Measurements from ENCODE around the gene NTNG1. TPM values are rescaled to one million over a fixed set of nuclear protein-coding genes. Genes with fewer than 3 reads are reported as not detected.

NTNG1 gene
- total RNA-seq, 4 donors from 2014 or later, result 0.20 to 3.0 (median 1.0) TPM

DNA sequence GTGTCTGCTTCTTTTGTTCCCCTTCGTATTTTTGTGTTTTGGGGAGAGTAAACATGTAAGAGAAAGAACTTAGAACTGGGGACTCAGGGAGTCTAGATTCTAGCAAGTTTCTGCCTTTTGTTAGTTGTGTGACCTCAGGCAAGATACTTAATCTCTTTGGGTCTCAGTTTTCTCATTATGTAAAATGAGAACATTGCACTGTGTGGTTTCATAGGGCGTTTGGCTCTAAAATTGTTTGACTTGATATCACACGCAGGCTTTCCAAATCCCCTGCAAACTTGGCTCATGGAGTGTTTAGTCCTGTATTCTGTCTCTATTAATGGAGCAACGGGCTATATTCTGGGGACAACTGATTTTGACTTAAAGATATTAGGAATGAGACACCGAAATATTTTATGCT, 57.7 kb downstream of the NTNG1 start:
- Histone ChIP-seq H3K4me3 (no peak overlapping the region), H3K9me3 (peaks cover 0 to 14% (median 0%) of the 10 kb centered on the region in 3 donors), H3K27ac (no peak overlapping the region), H3K27me3 (no peaks in the 10 kb centered on the region), H3K4me1 (peaks cover 0 to 7% (median 0%) of the 10 kb centered on the region in 3 donors), H3K36me3 (no peaks in the 10 kb centered on the region)
- ATAC-seq, result no peak
- TF ChIP-seq, protein P1, sequence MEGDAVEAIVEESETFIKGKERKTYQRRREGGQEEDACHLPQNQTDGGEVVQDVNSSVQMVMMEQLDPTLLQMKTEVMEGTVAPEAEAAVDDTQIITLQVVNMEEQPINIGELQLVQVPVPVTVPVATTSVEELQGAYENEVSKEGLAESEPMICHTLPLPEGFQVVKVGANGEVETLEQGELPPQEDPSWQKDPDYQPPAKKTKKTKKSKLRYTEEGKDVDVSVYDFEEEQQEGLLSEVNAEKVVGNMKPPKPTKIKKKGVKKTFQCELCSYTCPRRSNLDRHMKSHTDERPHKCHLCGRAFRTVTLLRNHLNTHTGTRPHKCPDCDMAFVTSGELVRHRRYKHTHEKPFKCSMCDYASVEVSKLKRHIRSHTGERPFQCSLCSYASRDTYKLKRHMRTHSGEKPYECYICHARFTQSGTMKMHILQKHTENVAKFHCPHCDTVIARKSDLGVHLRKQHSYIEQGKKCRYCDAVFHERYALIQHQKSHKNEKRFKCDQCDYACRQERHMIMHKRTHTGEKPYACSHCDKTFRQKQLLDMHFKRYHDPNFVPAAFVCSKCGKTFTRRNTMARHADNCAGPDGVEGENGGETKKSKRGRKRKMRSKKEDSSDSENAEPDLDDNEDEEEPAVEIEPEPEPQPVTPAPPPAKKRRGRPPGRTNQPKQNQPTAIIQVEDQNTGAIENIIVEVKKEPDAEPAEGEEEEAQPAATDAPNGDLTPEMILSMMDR (IDR thresholded peaks at IDR 0.05), result no peak
- WGBS, 2 donors (ENCODE audit: low coverage in 1 of 2), result 11 to 25% methylated on average over 5 of the region's 5 CpGs

DNA sequence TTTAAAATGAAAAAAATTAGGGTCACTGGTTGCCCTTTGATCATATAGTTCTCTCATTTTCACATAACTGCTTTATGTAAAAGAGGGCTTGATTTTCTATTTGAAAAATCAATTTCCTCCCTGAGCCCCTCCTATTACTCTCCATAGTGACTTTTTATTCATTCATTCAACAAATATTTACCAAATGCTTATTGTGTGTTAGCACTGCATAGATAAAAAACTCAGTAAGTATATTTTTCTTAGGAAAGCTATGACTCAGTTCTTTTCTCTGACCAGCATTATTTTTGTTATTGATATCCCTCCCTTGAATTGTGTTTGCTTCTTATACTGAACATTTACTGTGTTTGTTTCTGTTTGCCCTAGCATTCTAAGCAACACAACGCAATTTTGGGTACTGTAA, 59.8 kb downstream of the NTNG1 start:
- Histone ChIP-seq H3K4me3 (no peak overlapping the region), H3K4me1 (peaks cover 0 to 7% (median 0%) of the 10 kb centered on the region in 3 donors), H3K36me3 (no peaks in the 10 kb centered on the region), H3K27me3 (no peaks in the 10 kb centered on the region), H3K27ac (no peak overlapping the region), H3K9me3 (peaks cover 0 to 14% (median 0%) of the 10 kb centered on the region in 3 donors)
- 93 to 94% methylated on average over 1 of the region's 1 CpG for WGBS, 2 donors (ENCODE audit: low coverage in 1 of 2)
- TF ChIP-seq POLR2A (IDR thresholded peaks at IDR 0.05) (no peak), POLR2AphosphoS5 (IDR thresholded peaks at IDR 0.05) (no peak), EP300 (IDR thresholded peaks at IDR 0.05) (no peak)
- TF ChIP-seq, protein P1 (IDR thresholded peaks at IDR 0.05), result no peak
- ATAC-seq, result no peak

DNA sequence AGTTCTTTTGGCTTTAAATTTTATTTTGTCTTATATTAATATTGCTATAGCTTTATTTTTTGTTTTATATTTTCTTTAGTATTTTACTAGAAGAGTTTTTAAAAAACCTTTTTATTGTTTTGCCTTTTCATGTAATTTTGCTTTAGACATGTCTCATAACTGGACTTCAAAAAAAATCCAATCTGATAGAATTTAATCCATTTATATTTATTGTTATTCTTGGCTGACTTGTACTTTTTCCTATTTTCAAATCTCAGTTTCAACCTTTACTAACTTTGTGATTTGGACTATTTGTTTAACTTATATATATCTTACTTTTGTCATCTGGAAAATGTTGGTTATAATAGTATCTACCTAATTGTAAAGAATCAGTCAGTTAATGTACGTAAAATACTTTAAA, 61.2 kb downstream of the NTNG1 start:
- Histone ChIP-seq H3K27ac (no peak overlapping the region), H3K36me3 (no peaks in the 10 kb centered on the region), H3K4me1 (peaks cover 0 to 7% (median 0%) of the 10 kb centered on the region in 3 donors), H3K4me3 (no peak overlapping the region), H3K9me3 (peaks cover 0 to 14% (median 0%) of the 10 kb centered on the region in 3 donors), H3K27me3 (no peaks in the 10 kb centered on the region)
- TF ChIP-seq POLR2AphosphoS5 (IDR thresholded peaks at IDR 0.05), result no peak
- no peak for TF ChIP-seq POLR2A (IDR thresholded peaks at IDR 0.05)
- TF ChIP-seq, protein P1 (IDR thresholded peaks at IDR 0.05), result no peak
- no peak for TF ChIP-seq EP300 (IDR thresholded peaks at IDR 0.05)
- no peak for ATAC-seq
- WGBS, 2 donors (ENCODE audit: low coverage in 1 of 2), result 93 to 100% methylated on average over 1 of the region's 1 CpG

DNA sequence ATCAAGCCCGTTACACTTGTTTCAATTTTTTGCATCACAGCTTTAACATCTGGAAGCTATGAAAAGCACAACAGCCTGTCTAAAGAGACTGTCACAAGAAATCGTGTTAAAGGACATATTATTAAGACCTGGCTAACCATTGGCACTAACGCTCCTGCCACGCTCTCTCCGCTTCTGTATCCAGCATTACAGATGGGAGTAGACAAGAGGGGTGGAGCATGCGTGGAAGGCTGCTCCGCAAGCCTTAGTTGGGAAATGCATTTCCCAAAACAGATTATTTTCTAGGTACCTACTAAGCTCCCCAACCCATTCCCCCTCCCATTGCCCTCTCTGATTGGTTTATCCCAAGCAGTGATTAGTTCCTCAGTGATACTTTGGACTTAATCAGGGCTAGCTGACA, 72.4 kb downstream of the NTNG1 start:
- H3K4me1 ChIP-seq, result no peaks in the 10 kb centered on the region
- no peaks in the 10 kb centered on the region for H3K36me3 ChIP-seq
- H3K27me3 ChIP-seq, result no peaks in the 10 kb centered on the region
- H3K9me3 ChIP-seq, result peaks cover 0 to 6% (median 0%) of the 10 kb centered on the region in 3 donors
- no peak overlapping the region for H3K27ac ChIP-seq
- 84 to 86% methylated on average over 7 of the region's 7 CpGs for WGBS, 2 donors (ENCODE audit: low coverage in 1 of 2)
- ATAC-seq, result no peak
- no peak overlapping the region for H3K4me3 ChIP-seq
- TF ChIP-seq POLR2A (IDR thresholded peaks at IDR 0.05) (no peak), POLR2AphosphoS5 (IDR thresholded peaks at IDR 0.05) (no peak), EP300 (IDR thresholded peaks at IDR 0.05) (no peak)
- TF ChIP-seq, protein P1 (IDR thresholded peaks at IDR 0.05), result no peak

DNA sequence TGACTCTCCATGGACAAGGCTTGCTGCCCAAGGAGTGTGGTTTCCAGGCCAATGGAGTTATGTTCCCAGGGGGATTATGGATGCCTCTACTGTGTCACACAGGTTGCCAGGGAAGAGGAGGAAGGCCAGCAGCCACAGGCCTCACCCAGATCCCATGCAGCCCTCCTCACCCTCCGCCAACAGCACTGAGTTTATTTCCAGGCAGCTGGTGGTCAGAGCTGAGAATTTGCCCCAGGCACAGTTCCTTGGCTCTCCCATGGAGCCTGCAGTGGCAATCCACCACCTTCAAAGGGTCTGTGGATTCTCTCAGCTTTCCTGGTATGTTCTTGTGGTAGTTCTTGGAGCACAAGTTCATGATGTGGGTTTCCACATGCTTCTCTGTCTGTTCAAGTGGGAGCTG, 79.2 kb downstream of the NTNG1 start:
- Histone ChIP-seq H3K9me3 (peaks cover 0 to 22% (median 0%) of the 10 kb centered on the region in 3 donors), H3K36me3 (no peaks in the 10 kb centered on the region), H3K4me1 (no peaks in the 10 kb centered on the region), H3K27me3 (no peaks in the 10 kb centered on the region), H3K4me3 (no peak overlapping the region), H3K27ac (no peak overlapping the region)
- 100% methylated on average over 1 of the region's 1 CpG; no CpG with 5 or more reads in 1 of the 2 donors for whole genome bisulfite sequencing, 2 donors (ENCODE audit: low coverage in 1 of 2)
- TF ChIP-seq POLR2AphosphoS5 (IDR thresholded peaks at IDR 0.05) (no peak), POLR2A (IDR thresholded peaks at IDR 0.05) (no peak), EP300 (IDR thresholded peaks at IDR 0.05) (no peak)
- TF ChIP-seq, protein P1 (IDR thresholded peaks at IDR 0.05), result no peak
- no peak for ATAC-seq
